Activated B cell treated with CpG ODN at 0.5 μM for 24 hours (primary cell): ENCODE results near the gene PHTF2. TPM values are rescaled to one million over a fixed set of nuclear protein-coding genes. Genes with fewer than 3 reads are reported as not detected.
"Not testable (repeated sequence)": the region's sequence is repeated elsewhere in the genome, so short reads cannot be mapped to it uniquely, and the experiment has no call there.

Source experiments
- ATAC-seq: fragments of 200-7000 bp; cut with Tn5 transposase; one replicate; pipeline ENCODE4 v1.10.0; 2021; ENCODE audit warnings: low read depth, mild to moderate bottlenecking, moderate library complexity
- CTCF ChIA-PET: fragments of 350-600 bp; sonication (Branson Sonifier 250); formaldehyde crosslinking; loops from one replicate; lab custom pipeline; 2021; ENCODE audit warnings: antibody characterized with exemption; lab: Charles Lee
- POLR2A ChIA-PET: fragments of 350-600 bp; sonication (Branson Sonifier 250); formaldehyde crosslinking; loops from one replicate; lab custom pipeline; 2021; ENCODE audit warnings: antibody characterized with exemption; lab: Charles Lee
- DNase-seq: peaks from one replicate; pipeline ENCODE4 v3.0.0; 2022
- H3K27ac Mint-ChIP-seq: one replicate; pipeline ENCODE4 v1.8.0; 2020; ENCODE audit warnings: mixed read lengths
- H3K27me3 Mint-ChIP-seq: one replicate; pipeline ENCODE4 v1.8.0; 2021; ENCODE audit warnings: mixed read lengths
- H3K36me3 Mint-ChIP-seq: one replicate; pipeline ENCODE4 v1.8.0; 2021; ENCODE audit warnings: low read depth, mixed read lengths
- H3K4me1 Mint-ChIP-seq: one replicate; pipeline ENCODE4 v1.8.0; 2021; ENCODE audit warnings: mixed read lengths
- H3K4me3 Mint-ChIP-seq: one replicate; pipeline ENCODE4 v1.8.0; 2020; ENCODE audit warnings: mild to moderate bottlenecking, mixed read lengths
- H3K9me3 Mint-ChIP-seq: one replicate; pipeline ENCODE4 v1.8.0; 2020; ENCODE audit warnings: mixed read lengths
- intact Hi-C: fragments of 100-400 bp; cut with micrococcal nuclease; formaldehyde crosslinking; loops from one replicate; pipeline ENCODE4 v1.15.1; 2024
- total RNA-seq: library from RNA; stranded (reverse); gene quantifications from 2 replicates; pipeline ENCODE4 v1.2.3, GENCODE V29; 2022
- TF ChIP-seq, protein P1 (sequence below): fragments of 200-600 bp; IDR thresholded peaks from one replicate; pipeline ENCODE4 v1.8.0; 2022; ENCODE audit warnings: antibody characterized with exemption, mild to moderate bottlenecking

PHTF2 gene
- total RNA-seq, 1 donor from 2014 or later = 38.9 TPM

DNA sequence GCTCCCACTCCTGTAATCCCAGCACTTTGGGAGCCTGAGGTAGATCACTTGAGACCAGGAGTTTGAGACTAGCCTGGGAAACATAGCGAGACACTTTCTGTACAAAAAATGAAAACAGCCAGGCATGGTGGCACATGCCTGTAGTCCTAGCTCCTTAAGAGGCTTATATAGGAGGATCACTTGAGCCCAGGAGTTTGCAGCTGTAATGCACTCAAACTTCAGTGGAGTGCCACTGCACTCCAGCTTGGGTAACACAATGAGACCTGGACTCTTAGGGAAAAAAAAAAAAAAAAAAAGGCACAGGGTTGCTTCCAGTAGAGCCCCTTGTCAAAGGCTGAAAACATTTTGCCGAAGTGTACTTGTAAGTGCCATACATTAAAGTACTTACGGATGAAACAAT lies 195.3 kb downstream of the PHTF2 start:
- H3K4me3 Mint-ChIP-seq = no peak overlapping the region
- TF ChIP-seq, protein P1, sequence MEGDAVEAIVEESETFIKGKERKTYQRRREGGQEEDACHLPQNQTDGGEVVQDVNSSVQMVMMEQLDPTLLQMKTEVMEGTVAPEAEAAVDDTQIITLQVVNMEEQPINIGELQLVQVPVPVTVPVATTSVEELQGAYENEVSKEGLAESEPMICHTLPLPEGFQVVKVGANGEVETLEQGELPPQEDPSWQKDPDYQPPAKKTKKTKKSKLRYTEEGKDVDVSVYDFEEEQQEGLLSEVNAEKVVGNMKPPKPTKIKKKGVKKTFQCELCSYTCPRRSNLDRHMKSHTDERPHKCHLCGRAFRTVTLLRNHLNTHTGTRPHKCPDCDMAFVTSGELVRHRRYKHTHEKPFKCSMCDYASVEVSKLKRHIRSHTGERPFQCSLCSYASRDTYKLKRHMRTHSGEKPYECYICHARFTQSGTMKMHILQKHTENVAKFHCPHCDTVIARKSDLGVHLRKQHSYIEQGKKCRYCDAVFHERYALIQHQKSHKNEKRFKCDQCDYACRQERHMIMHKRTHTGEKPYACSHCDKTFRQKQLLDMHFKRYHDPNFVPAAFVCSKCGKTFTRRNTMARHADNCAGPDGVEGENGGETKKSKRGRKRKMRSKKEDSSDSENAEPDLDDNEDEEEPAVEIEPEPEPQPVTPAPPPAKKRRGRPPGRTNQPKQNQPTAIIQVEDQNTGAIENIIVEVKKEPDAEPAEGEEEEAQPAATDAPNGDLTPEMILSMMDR = no peak
- POLR2A ChIA-PET = no interaction called here
- DNase-seq (no peak), ATAC-seq (no peak)
- H3K4me1 Mint-ChIP-seq = no peaks in the 10 kb centered on the region
- intact Hi-C loops = no loop called here
- no peaks in the 10 kb centered on the region for H3K27me3 Mint-ChIP-seq
- H3K9me3 Mint-ChIP-seq = no peaks in the 10 kb centered on the region
- CTCF ChIA-PET = no interaction called here
- H3K36me3 Mint-ChIP-seq = no peaks in the 10 kb centered on the region
- H3K27ac Mint-ChIP-seq = no peak overlapping the region

DNA sequence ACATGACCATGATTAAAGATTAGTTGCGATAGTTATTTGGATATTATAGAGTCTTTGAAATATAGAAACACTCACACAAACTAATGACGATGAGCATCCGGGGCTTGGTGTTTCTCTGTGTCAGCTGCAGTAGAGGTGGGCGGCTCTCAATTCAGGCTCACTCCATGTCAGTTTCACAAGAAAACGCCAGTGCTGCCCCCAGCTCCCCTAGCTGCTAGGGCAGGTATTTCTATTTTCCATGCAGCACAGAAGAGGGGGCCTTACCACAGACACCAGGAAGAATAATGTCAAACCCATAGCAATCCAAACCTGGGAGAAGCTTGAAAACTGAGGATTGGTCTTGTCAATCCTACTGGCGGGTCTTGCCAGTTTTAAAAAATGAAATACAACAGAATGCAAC lies 197.1 kb downstream of the PHTF2 start:
- CTCF ChIA-PET = no interaction called here
- Mint-ChIP-seq H3K9me3 (peaks cover 2% of the 10 kb centered on the region), H3K4me1 (no peaks in the 10 kb centered on the region), H3K27ac (no peak overlapping the region), H3K27me3 (no peaks in the 10 kb centered on the region), H3K4me3 (no peak overlapping the region), H3K36me3 (no peaks in the 10 kb centered on the region)
- no peak for ATAC-seq
- intact Hi-C loops = no loop called here
- POLR2A ChIA-PET = no interaction called here
- TF ChIP-seq, protein P1 = no peak
- DNase-seq = no peak

DNA sequence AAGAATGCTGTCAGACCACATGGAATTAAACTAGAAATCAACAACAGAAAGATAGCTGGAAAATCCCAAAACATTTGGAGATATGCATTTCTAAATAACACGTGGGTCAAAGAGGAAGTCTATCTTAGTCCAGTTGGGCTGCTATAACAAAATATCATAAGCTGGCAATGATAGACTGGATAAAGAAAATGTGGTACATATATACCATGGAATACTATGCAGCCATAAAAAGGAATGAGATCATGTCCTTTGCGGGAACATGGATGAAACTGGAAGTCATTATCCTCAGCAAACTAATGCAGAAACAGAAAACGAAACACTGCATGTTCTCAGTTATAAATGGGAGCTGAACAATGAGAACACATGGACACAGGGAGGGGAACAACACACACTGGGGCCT lies 200.6 kb downstream of the PHTF2 start:
- H3K4me1 Mint-ChIP-seq, H3K27me3 Mint-ChIP-seq, DNase-seq, H3K36me3 Mint-ChIP-seq, intact Hi-C loops, ATAC-seq, H3K27ac Mint-ChIP-seq, H3K4me3 Mint-ChIP-seq, H3K9me3 Mint-ChIP-seq: not testable (repeated sequence)
- POLR2A ChIA-PET = interaction anchor here (0.5 kb wide), 1 partner anchor 21 kb away, joined by 3 read pairs; no protein-coding TSS in a partner anchor
- CTCF ChIA-PET = interaction anchor here (1.1 kb wide), 1 partner anchor 9 kb away, joined by 3 read pairs; no protein-coding TSS in a partner anchor

DNA sequence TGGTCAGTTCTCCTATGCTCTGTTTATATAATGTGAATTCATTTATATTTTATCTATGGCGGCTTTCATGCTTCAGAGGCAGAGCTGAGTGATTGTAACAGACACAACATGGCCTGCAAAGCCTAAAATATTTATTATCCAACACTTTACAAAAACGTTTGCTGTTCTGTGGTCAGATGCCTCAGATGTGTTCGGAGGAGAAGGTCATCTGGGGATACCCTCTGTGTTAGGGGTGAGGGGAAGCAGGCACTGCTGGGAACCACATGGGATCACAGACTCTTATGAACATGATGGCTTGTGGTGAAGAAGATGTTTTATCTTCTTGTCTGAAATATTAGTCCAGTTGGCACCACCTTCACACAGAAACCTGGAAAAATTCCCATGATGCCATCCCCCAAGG lies 203.4 kb downstream of the PHTF2 start:
- Mint-ChIP-seq H3K27me3 (no peaks in the 10 kb centered on the region), H3K27ac (no peak overlapping the region), H3K4me1 (no peaks in the 10 kb centered on the region), H3K9me3 (peaks cover 2% of the 10 kb centered on the region), H3K36me3 (no peaks in the 10 kb centered on the region), H3K4me3 (no peak overlapping the region)
- POLR2A ChIA-PET = no interaction called here
- TF ChIP-seq, protein P1 = no peak
- ATAC-seq = no peak
- intact Hi-C loops = no loop called here
- DNase-seq = no peak
- CTCF ChIA-PET = interaction anchor here (0.9 kb wide), 1 partner anchor 13 kb away, joined by 4 read pairs; no protein-coding TSS in a partner anchor

DNA sequence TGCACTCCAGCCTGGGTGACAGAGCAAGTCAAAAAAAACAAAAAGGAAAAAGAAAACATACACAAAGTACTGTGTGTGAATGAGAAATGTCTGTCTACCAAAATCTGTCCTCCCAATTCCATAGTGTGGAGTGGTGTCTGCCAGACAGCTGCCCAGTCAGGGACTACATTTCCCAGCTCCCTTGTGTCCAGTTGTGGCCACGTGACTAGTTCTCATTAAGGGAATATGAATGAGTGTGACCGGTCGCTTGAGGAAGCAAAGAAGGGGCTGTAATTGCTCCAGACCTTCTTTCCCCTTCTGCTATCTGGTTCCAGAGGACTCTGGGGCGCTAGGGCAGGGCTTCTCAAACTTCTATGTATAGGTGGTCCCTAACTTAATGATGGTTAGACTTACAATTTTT lies 204.1 kb downstream of the PHTF2 start:
- TF ChIP-seq, protein P1 = no peak
- Mint-ChIP-seq H3K36me3 (no peaks in the 10 kb centered on the region), H3K9me3 (peaks cover 2% of the 10 kb centered on the region), H3K4me1 (no peaks in the 10 kb centered on the region), H3K27me3 (no peaks in the 10 kb centered on the region), H3K4me3 (no peak overlapping the region), H3K27ac (no peak overlapping the region)
- intact Hi-C loops = no loop called here
- ATAC-seq = no peak
- DNase-seq = no peak
- ChIA-PET CTCF (no interaction called here), POLR2A (no interaction called here)
